Germinal center (tissue), 1 donor: ENCODE data around the gene PRSS8.
"Not testable (repeated sequence)": the region's sequence is repeated elsewhere in the genome, so short reads cannot be mapped to it uniquely, and the experiment has no call there.

ENCODE experiments used
- DNase-seq: peaks from one replicate; pipeline ENCODE4 v3.0.0; 2012; ENCODE audit warnings: mixed read lengths, low spot score

Gene PRSS8

GRCh38 chr16:31144418-31144817, 8.9 kb upstream of the PRSS8 start:
- DNase-seq: not testable (repeated sequence)

GRCh38 chr16:31143694-31144148, 8.2 kb upstream of the PRSS8 start:
- DNase-seq: no peak

GRCh38 chr16:31143011-31143693, 7.6 kb upstream of the PRSS8 start:
- no peak for DNase-seq

GRCh38 chr16:31142109-31143010, 6.8 kb upstream of the PRSS8 start:
- peak; percentile 100 for DNase-seq

- no peak for DNase-seq
Observed at GRCh38 chr16:31141489-31142108, 6.1 kb upstream of the PRSS8 start.

- not testable (repeated sequence) for DNase-seq
Observed at GRCh38 chr16:31141071-31141469, 5.5 kb upstream of the PRSS8 start.

- DNase-seq: no peak
Observed at GRCh38 chr16:31138621-31139578, 3.4 kb upstream of the PRSS8 start.

- not testable (repeated sequence) for DNase-seq
Observed at GRCh38 chr16:31136822-31137499, 1.4 kb upstream of the PRSS8 start.

- DNase-seq: no peak
Observed at GRCh38 chr16:31136287-31136662, 748 bp upstream of the PRSS8 start.

- no peak for DNase-seq
Observed at GRCh38 chr16:31134625-31135534, 647 bp downstream of the PRSS8 start.

GRCh38 chr16:31134091-31134571, 1.4 kb downstream of the PRSS8 start:
- no peak for DNase-seq

- DNase-seq: no peak
Observed at GRCh38 chr16:31133046-31133501, 2.5 kb downstream of the PRSS8 start.

- no peak for DNase-seq
Observed at GRCh38 chr16:31132303-31132979, 3.1 kb downstream of the PRSS8 start.

GRCh38 chr16:31131841-31132271, 3.7 kb downstream of the PRSS8 start:
- DNase-seq: no peak

- DNase-seq: no peak
Observed at GRCh38 chr16:31131416-31131815, 4.1 kb downstream of the PRSS8 start.

- DNase-seq: no peak
Observed at GRCh38 chr16:31130899-31131298, 4.6 kb downstream of the PRSS8 start.

- no peak for DNase-seq
Observed at GRCh38 chr16:31130336-31130891, 5.1 kb downstream of the PRSS8 start.

GRCh38 chr16:31129568-31130335, 5.8 kb downstream of the PRSS8 start:
- DNase-seq: no peak
